ENCODE data around the gene BPIFB4. TPM values are rescaled to one million over a fixed set of nuclear protein-coding genes. Genes with fewer than 3 reads are reported as not detected.

Gene BPIFB4
- total RNA-seq, 1 donor from 2014 or later: not detected

GRCh38 chr20:33034115-33034514 lies 45.3 kb upstream of the BPIFB4 start:
- Histone ChIP-seq H3K27me3 (no peaks in the 10 kb centered on the region), H3K36me3 (no peaks in the 10 kb centered on the region), H3K9me3 (no peaks in the 10 kb centered on the region), H3K4me3 (no peak overlapping the region), H3K27ac (no peak overlapping the region), H3K4me1 (no peaks in the 10 kb centered on the region)
- TF ChIP-seq, protein P1, sequence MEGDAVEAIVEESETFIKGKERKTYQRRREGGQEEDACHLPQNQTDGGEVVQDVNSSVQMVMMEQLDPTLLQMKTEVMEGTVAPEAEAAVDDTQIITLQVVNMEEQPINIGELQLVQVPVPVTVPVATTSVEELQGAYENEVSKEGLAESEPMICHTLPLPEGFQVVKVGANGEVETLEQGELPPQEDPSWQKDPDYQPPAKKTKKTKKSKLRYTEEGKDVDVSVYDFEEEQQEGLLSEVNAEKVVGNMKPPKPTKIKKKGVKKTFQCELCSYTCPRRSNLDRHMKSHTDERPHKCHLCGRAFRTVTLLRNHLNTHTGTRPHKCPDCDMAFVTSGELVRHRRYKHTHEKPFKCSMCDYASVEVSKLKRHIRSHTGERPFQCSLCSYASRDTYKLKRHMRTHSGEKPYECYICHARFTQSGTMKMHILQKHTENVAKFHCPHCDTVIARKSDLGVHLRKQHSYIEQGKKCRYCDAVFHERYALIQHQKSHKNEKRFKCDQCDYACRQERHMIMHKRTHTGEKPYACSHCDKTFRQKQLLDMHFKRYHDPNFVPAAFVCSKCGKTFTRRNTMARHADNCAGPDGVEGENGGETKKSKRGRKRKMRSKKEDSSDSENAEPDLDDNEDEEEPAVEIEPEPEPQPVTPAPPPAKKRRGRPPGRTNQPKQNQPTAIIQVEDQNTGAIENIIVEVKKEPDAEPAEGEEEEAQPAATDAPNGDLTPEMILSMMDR (IDR thresholded peaks at IDR 0.05): no peak
- intact Hi-C loops (cut with DNase I): no loop called here
- ATAC-seq (no peak), DNase-seq (no peak)

DNA sequence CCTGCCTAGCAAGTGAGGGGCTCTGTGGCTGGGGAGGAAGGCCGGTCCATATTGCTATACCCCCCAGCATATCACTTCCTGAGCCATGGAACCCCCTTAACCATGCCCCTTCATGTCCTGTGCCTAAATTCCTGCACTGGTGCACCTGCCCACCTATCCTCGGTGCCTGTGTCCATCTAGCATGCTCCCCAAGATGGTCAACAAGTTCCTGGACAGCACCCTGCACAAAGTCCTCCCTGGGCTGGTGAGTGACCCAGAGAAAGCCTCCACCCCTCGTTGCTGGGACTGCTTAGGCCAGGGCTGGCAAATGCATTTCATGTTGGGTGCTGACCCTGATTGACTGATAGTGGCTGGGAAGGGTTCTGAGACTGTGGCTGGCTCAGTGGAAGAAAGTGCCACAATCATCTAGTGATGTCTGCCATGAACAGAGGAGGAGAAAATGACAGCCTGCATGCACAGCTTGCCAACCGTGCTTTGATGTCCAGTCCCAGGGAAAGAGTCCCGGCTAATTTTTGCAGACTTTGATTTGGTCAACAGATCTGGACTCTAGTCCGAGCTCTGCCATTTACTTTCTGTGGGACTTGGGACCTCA lies 44.4 kb upstream of the BPIFB4 start:
- Histone ChIP-seq H3K27ac (no peak overlapping the region), H3K27me3 (no peaks in the 10 kb centered on the region), H3K4me1 (no peaks in the 10 kb centered on the region), H3K9me3 (no peaks in the 10 kb centered on the region), H3K4me3 (no peak overlapping the region), H3K36me3 (no peaks in the 10 kb centered on the region)
- ATAC-seq (no peak), DNase-seq (no peak)
- intact Hi-C loops (cut with DNase I): no loop called here
- TF ChIP-seq, protein P1 (IDR thresholded peaks at IDR 0.05): no peak

DNA sequence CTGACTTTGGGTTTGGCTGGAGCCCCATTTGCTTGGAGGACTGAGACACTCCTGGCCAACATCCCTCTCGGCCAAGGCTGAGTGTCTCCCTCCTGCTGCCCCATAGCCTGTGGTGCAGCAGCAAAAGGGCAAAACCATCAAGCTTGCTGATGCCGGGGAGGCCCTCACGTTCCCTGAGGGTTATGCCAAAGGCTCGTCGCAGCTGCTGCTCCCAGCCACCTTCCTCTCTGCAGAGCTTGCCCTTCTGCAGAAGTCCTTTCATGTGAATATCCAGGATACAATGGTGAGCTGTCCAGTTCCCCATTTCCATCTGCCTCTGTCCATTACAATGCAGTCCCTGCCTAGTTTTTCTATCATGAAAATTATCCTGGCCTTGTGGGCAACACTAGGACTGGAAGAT lies 42.0 kb upstream of the BPIFB4 start:
- H3K4me1 ChIP-seq: no peaks in the 10 kb centered on the region
- ATAC-seq: no peak
- no peaks in the 10 kb centered on the region for H3K9me3 ChIP-seq
- H3K4me3 ChIP-seq: no peak overlapping the region
- H3K27ac ChIP-seq: no peak overlapping the region
- no peaks in the 10 kb centered on the region for H3K27me3 ChIP-seq
- no peak for DNase-seq
- TF ChIP-seq, protein P1 (IDR thresholded peaks at IDR 0.05): no peak
- intact Hi-C loops (cut with DNase I): no loop called here
- H3K36me3 ChIP-seq: no peaks in the 10 kb centered on the region

GRCh38 chr20:33038243-33038642 lies 41.2 kb upstream of the BPIFB4 start:
- Histone ChIP-seq H3K27ac (no peak overlapping the region), H3K9me3 (no peaks in the 10 kb centered on the region), H3K36me3 (no peaks in the 10 kb centered on the region), H3K27me3 (no peaks in the 10 kb centered on the region), H3K4me1 (no peaks in the 10 kb centered on the region), H3K4me3 (no peak overlapping the region)
- TF ChIP-seq, protein P1 (IDR thresholded peaks at IDR 0.05): no peak
- ATAC-seq (no peak), DNase-seq (no peak)
- intact Hi-C loops (cut with DNase I): no loop called here

GRCh38 chr20:33042430-33042829 lies 37.0 kb upstream of the BPIFB4 start:
- no peaks in the 10 kb centered on the region for H3K27me3 ChIP-seq

More at GRCh38 chr20:33042430-33042829, 37.0 kb upstream of the BPIFB4 start:
- TF ChIP-seq, protein P1 (IDR thresholded peaks at IDR 0.05): no peak
- Histone ChIP-seq H3K27ac (no peak overlapping the region), H3K4me1 (no peaks in the 10 kb centered on the region), H3K4me3 (no peak overlapping the region), H3K9me3 (peaks cover 5% of the 10 kb centered on the region), H3K36me3 (no peaks in the 10 kb centered on the region)
- ATAC-seq: no peak
- intact Hi-C loops (cut with DNase I): no loop called here
- no peak for DNase-seq

All from upper lobe of right lung (tissue), 1 donor.